ENCODE measurements around the gene KRTAP10-4. TPM values are rescaled to one million over a fixed set of nuclear protein-coding genes. Genes with fewer than 3 reads are reported as not detected.
"Not testable (repeated sequence)": the region's sequence is repeated elsewhere in the genome, so short reads cannot be mapped to it uniquely, and the experiment has no call there.

KRTAP10-4 gene
- total RNA-seq, 1 donor from 2014 or later = 4.8 TPM

GRCh38 chr21:44556879-44557278, 16.6 kb upstream of the KRTAP10-4 start:
- no peak for DNase-seq (ENCODE audit: low spot score)

- DNase-seq (ENCODE audit: low spot score) = no peak
Measured at GRCh38 chr21:44557491-44558328, 15.8 kb upstream of the KRTAP10-4 start.

- not testable (repeated sequence) for DNase-seq (ENCODE audit: low spot score)
Measured at GRCh38 chr21:44558329-44558675, 15.2 kb upstream of the KRTAP10-4 start.

- DNase-seq (ENCODE audit: low spot score) = no peak
Measured at GRCh38 chr21:44558695-44559094, 14.8 kb upstream of the KRTAP10-4 start, which contains the start of gene KRTAP10-3. Gene KRTAP10-3 (minus strand): TSS chr21:44558795. CDS start chr21:44558715, 80 bp downstream.

- no peak for DNase-seq (ENCODE audit: low spot score)
Measured at GRCh38 chr21:44564099-44564498, 9.4 kb upstream of the KRTAP10-4 start.

- no peak for DNase-seq (ENCODE audit: low spot score)
Measured at GRCh38 chr21:44564886-44565598, 8.5 kb upstream of the KRTAP10-4 start.

- no peak for DNase-seq (ENCODE audit: low spot score)
Measured at GRCh38 chr21:44566403-44566802, 7.1 kb upstream of the KRTAP10-4 start.

GRCh38 chr21:44567481-44568171, 5.9 kb upstream of the KRTAP10-4 start:
- DNase-seq (ENCODE audit: low spot score) = no peak

- DNase-seq (ENCODE audit: low spot score) = no peak
Measured at GRCh38 chr21:44568261-44568660, 5.3 kb upstream of the KRTAP10-4 start.

GRCh38 chr21:44568667-44569556, 4.6 kb upstream of the KRTAP10-4 start:
- DNase-seq (ENCODE audit: low spot score) = no peak

GRCh38 chr21:44569861-44570517, 3.5 kb upstream of the KRTAP10-4 start:
- no peak for DNase-seq (ENCODE audit: low spot score)

- DNase-seq (ENCODE audit: low spot score) = no peak
Measured at GRCh38 chr21:44571296-44571695, 2.2 kb upstream of the KRTAP10-4 start.

GRCh38 chr21:44571844-44572782, 1.4 kb upstream of the KRTAP10-4 start:
- DNase-seq (ENCODE audit: low spot score) = no peak

- no peak for DNase-seq (ENCODE audit: low spot score)
Measured at GRCh38 chr21:44572959-44573583, 458 bp upstream of the KRTAP10-4 start.

- no peak for DNase-seq (ENCODE audit: low spot score)
Measured at GRCh38 chr21:44574457-44575306, 1.2 kb downstream of the KRTAP10-4 start.

- no peak for DNase-seq (ENCODE audit: low spot score)
Measured at GRCh38 chr21:44575307-44576024, 1.9 kb downstream of the KRTAP10-4 start.

GRCh38 chr21:44576025-44576420, 2.5 kb downstream of the KRTAP10-4 start:
- DNase-seq (ENCODE audit: low spot score) = no peak

All from umbilical cord (tissue), 2 donors.